ENCODE measurements around the gene PLCE1.
A peak's percentile ranks its signal among the peaks of the same experiment; 100 is the strongest.

PLCE1 gene

GRCh38 chr10:94023906-94024305, 30.2 kb downstream of the PLCE1 start:
- no peak for DNase-seq (ENCODE audit: low read depth)

- no peak for DNase-seq (ENCODE audit: low read depth)
Observed at GRCh38 chr10:94024407-94024806, 30.7 kb downstream of the PLCE1 start.

- no peak for DNase-seq (ENCODE audit: low read depth)
Observed at GRCh38 chr10:94025806-94026205, 32.1 kb downstream of the PLCE1 start.

GRCh38 chr10:94027197-94027596, 33.5 kb downstream of the PLCE1 start:
- no peak for DNase-seq (ENCODE audit: low read depth)

- no peak for DNase-seq (ENCODE audit: low read depth)
Observed at GRCh38 chr10:94029955-94030354, 36.2 kb downstream of the PLCE1 start.

GRCh38 chr10:94035982-94036765, 42.4 kb downstream of the PLCE1 start:
- DNase-seq (ENCODE audit: low read depth) = no peak

GRCh38 chr10:94036766-94037033, 43.0 kb downstream of the PLCE1 start:
- DNase-seq (ENCODE audit: low read depth) = no peak

GRCh38 chr10:94037286-94037685, 43.6 kb downstream of the PLCE1 start:
- DNase-seq (ENCODE audit: low read depth) = no peak

GRCh38 chr10:94038024-94038423, 44.3 kb downstream of the PLCE1 start:
- peak; percentile 34 for DNase-seq (ENCODE audit: low read depth)

GRCh38 chr10:94041206-94041605, 47.5 kb downstream of the PLCE1 start:
- DNase-seq (ENCODE audit: low read depth) = no peak

- DNase-seq (ENCODE audit: low read depth) = peak; percentile 51
Observed at GRCh38 chr10:94042001-94042833, 48.5 kb downstream of the PLCE1 start.

- DNase-seq (ENCODE audit: low read depth) = no peak
Observed at GRCh38 chr10:94042834-94043175, 49.1 kb downstream of the PLCE1 start.
